Lung microvascular endothelial cell (primary cell): ENCODE data around the gene C1orf74. TPM values are rescaled to one million over a fixed set of nuclear protein-coding genes. Genes with fewer than 3 reads are reported as not detected.
A peak's percentile ranks its signal among the peaks of the same experiment; 100 is the strongest.

Source experiments
- DNase-seq, 2 donors: peaks; one replicate each; pipeline versions ENCODE4 v3.0.0 to v3.0.0-alpha.2; 2010; ENCODE audit warnings: low read depth in 2 of 2
- total RNA-seq: library from RNA; depleted of rRNA; stranded (reverse); fragments of >200 nt; gene quantifications from 2 replicates; pipeline ENCODE4 v1.2.1, GENCODE V29; 2014

Gene C1orf74
- total RNA-seq, 1 donor from 2014 or later = 1.4 TPM

DNA sequence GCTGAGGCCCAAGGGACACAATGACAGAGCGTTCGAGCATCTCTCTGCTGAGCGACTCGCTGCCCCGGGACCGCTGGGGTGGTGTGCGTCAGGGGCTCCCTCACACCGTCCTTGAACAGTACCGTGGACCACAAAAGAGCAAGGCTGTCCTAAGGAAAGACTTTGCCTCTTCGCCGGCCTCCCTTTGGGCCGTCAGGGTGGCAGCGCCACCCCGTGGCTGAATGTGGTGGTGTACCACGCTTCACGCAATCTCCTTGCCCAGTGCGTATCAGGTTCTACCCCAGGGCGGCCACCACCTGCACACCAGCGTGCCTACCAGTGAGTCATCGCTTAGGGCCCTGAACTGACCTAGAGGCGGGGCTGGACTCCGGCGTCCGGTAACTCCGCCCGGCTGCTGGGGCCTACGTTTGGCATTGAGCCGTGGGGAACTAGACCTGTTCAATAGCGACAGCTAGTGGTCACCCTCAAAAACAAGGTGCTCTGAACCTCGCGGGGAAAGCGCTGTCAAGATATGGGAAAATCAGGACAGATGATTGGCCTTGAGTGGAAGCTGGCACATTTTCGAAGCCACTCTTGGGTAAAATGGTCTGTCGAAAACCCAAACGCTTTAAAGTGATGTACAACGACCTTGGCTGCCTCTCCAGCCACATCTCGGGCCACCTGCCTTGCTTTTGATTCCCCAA, 36.6 kb downstream of the C1orf74 start:
- peak; percentile 93 to 94 for DNase-seq

DNA sequence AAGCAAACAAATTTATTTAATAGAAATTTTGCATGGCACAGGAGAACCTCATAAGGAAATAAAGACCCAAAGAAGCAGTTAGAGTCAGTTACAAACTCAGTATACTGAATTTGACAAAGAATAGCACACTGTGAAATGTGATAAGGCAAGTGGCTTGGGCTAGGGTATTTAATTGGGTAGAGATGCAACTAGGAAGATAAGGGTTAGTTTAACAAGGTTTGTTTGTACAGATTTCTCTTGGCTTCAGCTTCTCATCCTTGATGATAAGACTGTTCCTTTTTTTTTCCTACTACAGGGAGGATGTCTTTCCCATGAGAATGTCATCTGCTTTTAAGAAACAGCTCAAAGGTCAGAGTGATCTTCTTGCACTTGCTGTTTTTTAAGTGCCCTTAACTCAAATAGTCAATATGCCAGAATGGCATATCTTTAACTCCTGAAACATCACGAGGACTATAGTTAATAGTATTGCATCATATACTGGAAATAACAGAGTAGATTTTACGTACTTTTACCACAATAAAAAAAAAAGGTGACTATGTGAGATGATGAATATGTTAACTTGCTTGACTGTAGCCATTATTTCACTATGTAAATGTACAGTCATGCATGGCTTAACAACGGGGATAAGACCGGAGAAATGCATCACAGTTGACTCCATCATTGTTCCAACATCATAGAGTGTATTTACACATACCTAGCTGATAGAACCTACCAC, 37.8 kb downstream of the C1orf74 start:
- no peak for DNase-seq

DNA sequence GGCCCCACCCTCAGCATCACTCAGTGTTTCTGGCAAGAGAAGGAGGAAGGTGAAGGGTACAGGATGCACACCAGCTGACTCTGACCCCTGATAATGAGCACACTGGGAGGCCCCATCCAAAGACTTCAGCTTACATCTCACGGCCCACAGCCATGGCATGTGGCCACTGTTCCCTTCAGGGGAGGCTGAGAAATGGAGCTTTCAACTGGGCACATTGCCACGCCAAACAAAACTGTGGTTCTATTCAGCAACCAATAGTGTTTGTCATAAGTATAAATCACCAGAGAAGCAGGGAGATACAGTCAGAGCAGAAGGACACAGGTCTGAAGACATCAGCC, 41.2 kb downstream of the C1orf74 start:
- peak; percentile 31 to 38 for DNase-seq

DNA sequence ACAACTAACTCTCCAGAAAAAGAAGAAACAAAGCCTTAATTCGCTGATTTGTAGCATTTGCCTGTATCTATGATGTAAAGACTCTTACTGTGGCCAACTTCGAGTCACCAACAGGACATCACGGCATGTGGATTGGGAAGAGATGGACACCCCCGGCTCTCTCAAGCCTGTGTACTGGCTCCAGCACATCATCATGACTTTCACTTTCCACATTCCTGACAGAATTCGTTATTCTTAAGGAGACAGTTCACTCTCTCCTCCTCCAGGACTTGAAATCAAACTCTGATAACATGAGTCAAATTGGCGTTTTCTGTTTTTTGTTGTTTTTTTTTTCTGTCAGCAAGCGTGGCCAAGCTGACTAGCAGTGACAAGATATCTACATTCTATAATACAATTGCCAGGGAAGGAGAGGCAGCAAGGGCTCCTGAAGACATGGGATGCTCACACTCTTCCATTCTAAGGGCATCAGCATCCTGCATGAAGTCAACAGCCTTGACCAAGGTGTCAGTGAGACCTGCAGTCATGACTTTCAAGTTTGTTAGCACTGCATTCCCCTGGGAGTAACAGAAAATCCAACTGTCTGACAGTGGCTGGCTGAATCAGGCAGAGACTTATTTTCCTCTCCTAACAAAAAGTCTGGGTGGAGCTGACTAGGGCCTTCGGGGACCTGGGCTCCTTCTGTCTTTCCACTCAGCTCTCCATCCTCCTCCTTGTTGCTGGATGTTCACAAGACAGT, 41.8 kb downstream of the C1orf74 start:
- DNase-seq = peak in 1 of 2 donors; percentile 38

DNA sequence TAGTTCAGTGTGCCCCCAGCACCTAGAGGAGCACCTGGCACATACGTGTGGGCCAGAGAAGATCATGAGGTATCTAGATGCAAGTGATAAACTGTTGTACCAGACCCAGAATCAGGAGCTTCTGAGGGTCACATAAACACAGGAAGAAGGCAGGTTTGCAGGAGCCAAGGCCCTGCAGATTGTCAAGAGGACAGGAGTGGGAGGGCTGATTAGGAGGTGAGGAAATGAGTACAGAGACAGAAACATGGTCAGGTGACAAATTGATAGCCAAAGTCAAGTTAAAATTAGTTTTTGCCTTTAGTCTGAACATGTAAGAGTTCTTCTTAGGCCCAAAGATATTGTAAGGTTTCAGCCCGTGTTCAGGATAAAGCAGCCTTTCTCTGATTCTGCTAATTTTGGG, 42.5 kb downstream of the C1orf74 start:
- DNase-seq = no peak

DNA sequence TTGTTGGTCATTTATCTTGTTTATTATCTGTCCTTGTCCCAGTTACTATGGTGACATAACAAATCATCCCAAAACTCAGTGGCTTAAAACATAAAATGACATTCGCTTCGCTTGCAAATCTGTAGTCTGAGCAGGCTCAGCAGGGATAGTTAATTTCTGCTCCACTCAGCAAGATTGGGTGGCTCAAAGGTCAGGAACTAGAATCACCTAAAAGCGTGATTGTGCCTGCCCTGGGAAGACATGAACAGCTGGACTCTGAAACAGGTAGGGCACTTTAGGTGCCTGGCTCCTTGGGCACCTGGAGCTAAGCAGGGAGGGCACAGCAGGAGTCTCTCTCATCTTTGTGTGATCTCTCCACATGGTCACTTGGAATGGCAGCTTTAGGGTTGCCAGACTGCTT, 43.2 kb downstream of the C1orf74 start:
- no peak for DNase-seq

DNA sequence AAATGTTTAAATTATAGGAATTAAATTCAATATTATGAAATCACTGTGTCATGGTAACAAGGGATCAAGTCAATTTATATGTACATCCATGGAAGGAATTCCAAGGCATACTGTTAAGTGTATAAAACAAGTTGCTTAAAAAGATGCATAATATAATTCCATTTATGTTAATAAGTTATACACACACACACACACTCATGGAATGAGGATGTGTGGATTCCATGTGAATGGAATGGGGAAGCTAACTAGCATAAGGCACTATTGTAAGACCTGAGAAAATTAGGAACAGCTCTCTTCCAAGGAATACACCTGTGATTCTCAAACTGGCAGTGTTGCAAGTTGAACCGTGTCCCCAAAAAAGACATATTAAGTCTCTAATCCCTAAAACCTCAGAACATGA, 46.1 kb downstream of the C1orf74 start:
- DNase-seq = no peak

DNA sequence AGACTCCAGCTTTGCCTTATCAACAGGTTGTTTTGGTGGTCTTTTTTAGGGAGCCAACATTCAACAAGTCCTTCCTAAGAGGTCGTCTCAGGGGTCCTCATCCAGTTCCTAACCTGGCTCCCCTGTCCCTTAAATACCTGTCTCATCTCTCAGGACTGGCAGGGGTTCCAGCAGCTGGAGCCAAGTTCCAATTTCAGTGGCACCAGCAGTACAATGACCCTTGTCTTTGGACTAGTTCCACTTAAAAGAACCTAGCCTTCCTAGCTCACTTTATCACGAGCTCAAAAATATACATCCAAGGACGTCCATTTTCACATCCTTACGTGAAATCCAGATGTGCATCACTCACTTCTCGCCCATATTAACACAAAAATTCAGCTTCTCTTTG, 47.2 kb downstream of the C1orf74 start:
- DNase-seq = no peak

DNA sequence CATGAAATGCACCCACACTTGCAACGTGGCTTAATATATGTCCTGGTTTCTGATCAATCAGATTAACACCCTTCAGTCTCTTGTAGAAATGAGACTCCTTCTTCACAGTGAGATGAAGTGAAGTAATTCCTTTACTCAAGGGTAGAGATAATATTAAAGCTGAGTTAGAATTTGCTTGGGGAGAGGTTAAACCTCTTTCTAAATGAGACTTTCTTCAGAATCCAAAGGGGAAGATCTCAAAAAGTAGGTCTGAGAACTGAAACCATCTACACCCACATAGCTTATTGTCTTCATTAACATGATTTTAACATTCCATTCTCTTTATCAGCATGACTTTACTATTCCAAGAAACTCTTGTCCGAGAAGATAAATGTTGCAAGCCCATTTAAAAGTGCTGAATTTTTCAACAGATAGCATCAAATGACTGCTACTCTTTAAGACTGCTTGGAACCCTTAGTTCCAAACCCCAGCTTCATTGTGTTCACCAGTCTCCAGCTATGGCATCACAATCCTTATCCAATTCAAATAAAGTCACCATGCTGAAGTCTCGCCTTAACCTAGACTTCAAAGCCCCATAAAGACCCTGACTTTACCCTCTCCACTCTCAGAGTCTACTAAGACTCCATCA, 47.8 kb downstream of the C1orf74 start:
- no peak for DNase-seq

DNA sequence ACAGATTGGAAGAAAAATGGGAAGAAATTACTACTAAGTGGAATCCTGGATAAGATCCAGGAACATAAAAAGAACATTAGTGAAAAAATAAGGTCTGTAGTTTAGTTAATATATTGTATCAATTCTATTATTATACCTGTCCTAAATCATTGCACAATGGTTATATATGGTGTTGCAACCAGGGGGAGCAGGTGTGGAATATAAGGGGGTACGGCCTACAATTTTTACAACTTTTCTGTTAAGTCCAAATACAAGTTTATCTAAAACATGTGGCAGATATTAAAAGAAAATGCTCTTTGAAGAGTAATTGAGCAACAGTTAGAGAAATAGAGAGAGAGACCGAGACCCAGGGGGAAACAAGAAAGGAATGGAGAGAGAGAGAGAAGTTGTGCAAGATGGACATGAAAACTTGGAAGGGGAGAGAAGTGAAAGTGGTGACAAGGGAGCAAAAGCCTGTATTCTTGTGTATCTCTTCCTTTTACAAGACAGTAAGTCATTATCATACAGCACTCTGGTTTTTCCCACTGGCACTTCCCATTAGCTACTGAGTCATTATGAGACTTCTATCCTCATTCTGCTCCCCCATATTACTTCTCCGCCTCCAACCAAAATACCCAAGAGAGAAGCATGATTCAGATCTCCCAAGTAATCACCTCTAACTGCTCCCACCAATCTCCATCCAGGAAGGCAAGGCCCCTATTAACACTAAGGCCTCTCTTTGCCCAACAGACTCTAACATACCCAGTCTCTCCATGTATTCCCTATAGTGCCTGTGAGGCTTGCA, 50.8 kb downstream of the C1orf74 start:
- DNase-seq = peak in 1 of 2 donors; percentile 8

DNA sequence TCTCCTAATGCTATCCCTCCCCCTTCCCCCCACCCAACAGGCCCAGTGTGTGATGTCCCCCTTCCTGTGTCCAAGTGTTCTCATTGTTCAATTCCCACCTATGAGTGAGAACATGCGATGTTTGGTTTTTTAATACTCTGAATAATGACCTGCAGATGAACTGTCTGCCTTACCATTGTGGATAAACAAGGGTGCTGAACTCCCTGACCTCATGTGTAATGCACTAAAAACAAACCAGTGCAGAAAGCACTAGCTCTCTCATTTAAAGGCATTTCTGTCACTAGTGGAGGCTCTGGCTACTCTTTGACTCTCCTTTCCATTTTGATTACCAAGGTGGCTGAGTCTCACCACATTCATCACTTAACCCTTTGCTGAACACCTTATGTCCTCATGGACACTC, 51.6 kb downstream of the C1orf74 start:
- peak; percentile 15 to 32 for DNase-seq

DNA sequence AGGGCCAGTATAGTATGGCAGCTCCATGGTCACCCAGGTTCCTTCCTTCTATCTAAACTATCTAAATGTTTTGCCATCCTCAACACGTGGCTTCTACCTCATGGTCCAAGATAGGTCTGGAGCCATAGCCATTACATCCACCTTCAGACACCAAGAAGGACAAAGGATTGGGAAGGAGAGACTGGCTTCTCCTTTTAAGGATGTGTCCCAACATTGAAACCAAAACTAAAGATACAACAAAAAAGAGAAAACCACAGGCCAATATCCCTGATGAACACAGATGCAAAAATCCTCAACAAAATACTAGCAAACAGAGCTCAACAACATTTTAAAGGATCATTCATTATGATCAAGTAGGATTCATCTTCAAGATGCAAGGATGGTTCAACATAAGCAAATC, 54.9 kb downstream of the C1orf74 start:
- DNase-seq = no peak

Other genes with a start within 250 kb of the C1orf74 start
- not detected in 2 replicates for gene CAMK1G, start 200.8 kb downstream of the C1orf74 start, total RNA-seq
- 0.20 and 5.0 TPM in 2 replicates for gene LAMB3, start 132.1 kb downstream of the C1orf74 start, total RNA-seq
- 0.20 and 3.7 TPM in 2 replicates for gene G0S2, start 109.1 kb downstream of the C1orf74 start, total RNA-seq
- under 0.01 TPM in 1 of 2 replicates, not detected in the other for gene HSD11B1, start 79.7 kb downstream of the C1orf74 start, total RNA-seq
- not detected in 2 replicates for gene TRAF3IP3, start 28.5 kb downstream of the C1orf74 start, total RNA-seq
- under 0.01 and 1.5 TPM in 2 replicates for gene IRF6, start 21.6 kb upstream of the C1orf74 start, total RNA-seq
- 3.3 and 5.4 TPM in 2 replicates for gene UTP25, start 43.4 kb upstream of the C1orf74 start, total RNA-seq
- gene SYT14, start 153.7 kb upstream of the C1orf74 start, total RNA-seq = under 0.01 TPM in 1 of 2 replicates, not detected in the other